ENCODE measurements around the gene SPEG. TPM values are rescaled to one million over a fixed set of nuclear protein-coding genes. Genes with fewer than 3 reads are reported as not detected.

SPEG gene
- total and polyA plus RNA-seq, 10 donors: 0.74 to 8.2 (median 3.7) TPM

- DNase-seq: no peak
- H3K27ac ChIP-seq: no peak overlapping the region
- no peaks in the 10 kb centered on the region for H3K36me3 ChIP-seq
- peaks cover 0 to 8% (median 2%) of the 10 kb centered on the region in 6 donors for H3K4me1 ChIP-seq
- peaks cover 0 to 58% (median 6%) of the 10 kb centered on the region in 7 donors for H3K27me3 ChIP-seq (replicated peaks in 1 of 7)
- no peaks in the 10 kb centered on the region for H3K9me3 ChIP-seq
- no peak overlapping the region for H3K4me3 ChIP-seq
- 65 to 94% (median 92%) methylated on average over 13 to 15 of the region's 15 CpGs for WGBS, 5 donors
- intact Hi-C loops (cut with DNase I; ENCODE audit: low total_unique reads): loop anchor here (10.0 kb wide), 1 partner anchor 57 kb away; no protein-coding TSS in a partner anchor
- TF ChIP-seq, protein P1, sequence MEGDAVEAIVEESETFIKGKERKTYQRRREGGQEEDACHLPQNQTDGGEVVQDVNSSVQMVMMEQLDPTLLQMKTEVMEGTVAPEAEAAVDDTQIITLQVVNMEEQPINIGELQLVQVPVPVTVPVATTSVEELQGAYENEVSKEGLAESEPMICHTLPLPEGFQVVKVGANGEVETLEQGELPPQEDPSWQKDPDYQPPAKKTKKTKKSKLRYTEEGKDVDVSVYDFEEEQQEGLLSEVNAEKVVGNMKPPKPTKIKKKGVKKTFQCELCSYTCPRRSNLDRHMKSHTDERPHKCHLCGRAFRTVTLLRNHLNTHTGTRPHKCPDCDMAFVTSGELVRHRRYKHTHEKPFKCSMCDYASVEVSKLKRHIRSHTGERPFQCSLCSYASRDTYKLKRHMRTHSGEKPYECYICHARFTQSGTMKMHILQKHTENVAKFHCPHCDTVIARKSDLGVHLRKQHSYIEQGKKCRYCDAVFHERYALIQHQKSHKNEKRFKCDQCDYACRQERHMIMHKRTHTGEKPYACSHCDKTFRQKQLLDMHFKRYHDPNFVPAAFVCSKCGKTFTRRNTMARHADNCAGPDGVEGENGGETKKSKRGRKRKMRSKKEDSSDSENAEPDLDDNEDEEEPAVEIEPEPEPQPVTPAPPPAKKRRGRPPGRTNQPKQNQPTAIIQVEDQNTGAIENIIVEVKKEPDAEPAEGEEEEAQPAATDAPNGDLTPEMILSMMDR (IDR thresholded peaks at IDR 0.05 in 8 of 11, conservative IDR thresholded peaks at IDR 0.05 in 3 of 11): no peak
- TF ChIP-seq POLR2AphosphoS5 (IDR thresholded peaks at IDR 0.05) (no peak), POLR2A (IDR thresholded peaks at IDR 0.05) (no peak)
Observed at GRCh38 chr2:219477815-219478214, 43.2 kb downstream of the SPEG start.

DNA sequence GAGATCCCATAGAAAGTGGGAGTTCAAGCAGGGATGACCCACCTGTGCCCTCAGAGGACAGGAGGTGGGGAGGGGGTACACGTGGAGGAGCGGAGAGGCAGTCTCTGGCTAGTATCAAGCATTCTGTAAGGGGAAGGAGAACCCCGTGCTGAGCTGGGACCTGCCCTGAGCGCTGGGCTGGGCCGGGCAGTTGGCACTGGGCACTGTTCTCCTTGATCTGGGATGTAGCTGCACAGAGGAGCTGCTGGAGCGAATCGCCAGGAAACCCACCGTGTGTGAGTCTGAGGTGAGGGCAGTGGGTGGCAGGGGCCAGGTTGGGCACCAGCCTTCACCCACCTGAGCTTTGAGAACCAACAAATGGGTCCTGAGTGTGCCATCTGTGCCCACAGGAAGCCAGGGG lies 44.3 kb downstream of the SPEG start:
- H3K4me1 ChIP-seq: peaks cover 0 to 15% (median 7%) of the 10 kb centered on the region in 6 donors
- 74 to 87% (median 82%) methylated on average over 8 of the region's 8 CpGs for WGBS, 5 donors
- H3K9me3 ChIP-seq: no peaks in the 10 kb centered on the region
- no peak overlapping the region for H3K27ac ChIP-seq
- H3K27me3 ChIP-seq (replicated peaks in 1 of 7): peaks cover 0 to 58% (median 17%) of the 10 kb centered on the region in 7 donors
- no peak overlapping the region for H3K4me3 ChIP-seq
- intact Hi-C loops (cut with DNase I; ENCODE audit: low total_unique reads): loop anchor here (10.0 kb wide), 1 partner anchor 56 kb away; no protein-coding TSS in a partner anchor
- TF ChIP-seq POLR2AphosphoS5 (IDR thresholded peaks at IDR 0.05) (no peak), POLR2A (IDR thresholded peaks at IDR 0.05) (no peak)
- TF ChIP-seq, protein P1 (IDR thresholded peaks at IDR 0.05 in 8 of 11, conservative IDR thresholded peaks at IDR 0.05 in 3 of 11): no peak
- no peak for DNase-seq
- no peaks in the 10 kb centered on the region for H3K36me3 ChIP-seq

DNA sequence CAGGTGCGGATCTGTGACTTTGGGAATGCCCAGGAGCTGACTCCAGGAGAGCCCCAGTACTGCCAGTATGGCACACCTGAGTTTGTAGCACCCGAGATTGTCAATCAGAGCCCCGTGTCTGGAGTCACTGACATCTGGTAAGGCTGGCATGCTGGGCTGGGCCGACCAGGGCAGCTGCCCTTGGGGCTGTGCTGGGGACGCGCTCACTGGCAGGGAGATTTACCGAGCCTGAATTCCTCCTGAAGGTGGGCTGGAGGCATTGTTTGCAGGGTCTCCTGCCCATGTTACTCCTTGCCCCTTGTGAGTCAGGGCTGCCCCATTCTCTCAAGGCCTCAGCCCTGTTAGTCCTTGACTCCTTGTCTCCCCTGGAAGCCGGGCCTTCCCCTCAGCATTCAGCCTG lies 45.4 kb downstream of the SPEG start:
- no peak overlapping the region for H3K27ac ChIP-seq

GRCh38 chr2:219482674-219483405 lies 48.2 kb downstream of the SPEG start:
- 65 to 84% (median 71%) methylated on average over 9 to 17 of the region's 17 CpGs for WGBS, 5 donors
- H3K36me3 ChIP-seq: no peaks in the 10 kb centered on the region
- no peak for DNase-seq
- peaks cover 0 to 20% (median 16%) of the 10 kb centered on the region in 6 donors for H3K4me1 ChIP-seq
- no peak overlapping the region for H3K4me3 ChIP-seq
- H3K27ac ChIP-seq: no peak overlapping the region
- H3K27me3 ChIP-seq (replicated peaks in 1 of 7): peaks cover 5 to 70% (median 44%) of the 10 kb centered on the region in 7 donors
- intact Hi-C loops (cut with DNase I; ENCODE audit: low total_unique reads): no loop called here
- TF ChIP-seq POLR2AphosphoS5 (IDR thresholded peaks at IDR 0.05): no peak
- TF ChIP-seq, protein P1 (IDR thresholded peaks at IDR 0.05 in 8 of 11, conservative IDR thresholded peaks at IDR 0.05 in 3 of 11): no peak
- TF ChIP-seq POLR2A (IDR thresholded peaks at IDR 0.05): no peak
- no peaks in the 10 kb centered on the region for H3K9me3 ChIP-seq

More for the DNA sequence above, 45.4 kb downstream of the SPEG start:
- Histone ChIP-seq H3K27me3 (replicated peaks in 1 of 7) (peaks cover 5 to 66% (median 28%) of the 10 kb centered on the region in 7 donors), H3K9me3 (no peaks in the 10 kb centered on the region), H3K4me3 (no peak overlapping the region), H3K36me3 (no peaks in the 10 kb centered on the region), H3K4me1 (peaks cover 0 to 26% (median 18%) of the 10 kb centered on the region in 6 donors)
- intact Hi-C loops (cut with DNase I; ENCODE audit: low total_unique reads): no loop called here
- TF ChIP-seq POLR2AphosphoS5 (IDR thresholded peaks at IDR 0.05) (no peak), POLR2A (IDR thresholded peaks at IDR 0.05) (no peak)
- TF ChIP-seq, protein P1 (IDR thresholded peaks at IDR 0.05 in 8 of 11, conservative IDR thresholded peaks at IDR 0.05 in 3 of 11): no peak
- DNase-seq: no peak
- WGBS, 5 donors: 82 to 95% (median 88%) methylated on average over 5 to 8 of the region's 8 CpGs
